GM18907 (cell line): ENCODE results near the gene RILPL1.
"Not testable (repeated sequence)": the region's sequence is repeated elsewhere in the genome, so short reads cannot be mapped to it uniquely, and the experiment has no call there.

Experiments
- ATAC-seq: cut with Tn5 transposase; IDR thresholded peaks from one replicate; pipeline ENCODE4 v1.9.1; 2021; ENCODE audit warnings: mild to moderate bottlenecking, moderate library complexity; ENCODE audit not compliant: unreplicated experiment

The RILPL1 gene, protein sequence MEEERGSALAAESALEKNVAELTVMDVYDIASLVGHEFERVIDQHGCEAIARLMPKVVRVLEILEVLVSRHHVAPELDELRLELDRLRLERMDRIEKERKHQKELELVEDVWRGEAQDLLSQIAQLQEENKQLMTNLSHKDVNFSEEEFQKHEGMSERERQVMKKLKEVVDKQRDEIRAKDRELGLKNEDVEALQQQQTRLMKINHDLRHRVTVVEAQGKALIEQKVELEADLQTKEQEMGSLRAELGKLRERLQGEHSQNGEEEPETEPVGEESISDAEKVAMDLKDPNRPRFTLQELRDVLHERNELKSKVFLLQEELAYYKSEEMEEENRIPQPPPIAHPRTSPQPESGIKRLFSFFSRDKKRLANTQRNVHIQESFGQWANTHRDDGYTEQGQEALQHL

DNA sequence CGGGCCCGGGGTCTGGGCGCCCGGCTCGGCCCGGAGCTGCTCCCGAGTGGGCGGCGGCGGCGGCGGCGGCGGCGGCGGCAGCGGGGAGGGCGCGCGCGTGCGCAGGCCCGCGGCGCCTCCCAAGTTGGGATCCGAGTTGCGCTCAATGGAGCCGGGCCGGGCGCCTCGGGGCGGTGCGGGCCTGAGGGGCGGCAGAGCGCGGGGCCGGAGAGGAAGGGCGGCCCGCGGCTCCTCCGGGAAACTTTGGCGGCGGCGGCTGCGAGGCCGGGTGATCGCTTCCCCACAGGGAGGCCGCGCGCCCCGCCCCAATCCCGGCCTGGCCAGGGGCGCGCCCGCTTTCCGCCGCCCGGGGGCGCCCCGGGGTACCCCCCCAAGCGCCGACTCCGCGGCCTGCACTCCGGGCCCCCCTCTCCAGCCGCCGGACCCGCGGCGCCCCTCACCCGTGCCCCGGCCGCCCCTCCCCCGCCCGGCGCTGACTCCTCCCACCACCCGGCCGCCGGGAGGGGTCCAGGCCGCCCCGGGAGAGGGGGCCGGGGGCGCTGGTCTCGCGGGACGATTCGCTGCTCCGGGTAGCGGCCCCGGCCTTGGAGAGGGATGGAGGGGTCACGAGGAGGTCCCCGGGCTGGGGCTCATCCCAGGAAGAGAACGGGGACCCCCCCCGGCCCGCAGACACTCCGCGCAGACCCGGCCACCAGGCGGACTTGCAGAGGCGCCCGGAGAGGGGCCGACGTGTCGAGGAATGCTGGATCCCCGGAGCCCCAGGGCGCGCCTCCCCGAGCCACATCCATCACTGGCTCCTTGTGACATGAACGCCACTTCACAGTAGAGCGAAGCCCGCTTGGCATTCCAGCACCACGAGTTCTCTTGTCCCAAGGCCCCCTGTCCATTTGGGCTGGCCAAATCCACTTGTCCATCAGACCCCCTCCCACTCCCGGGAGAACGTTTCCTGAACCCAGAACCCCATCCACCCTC lies at the start of gene RILPL1:
TSS of gene RILPL1 (minus strand) at position 48 of the 972 bp plus-strand sequence. CDS start 237 bp downstream, outside the sequence.
- ATAC-seq = peak; percentile 46

DNA sequence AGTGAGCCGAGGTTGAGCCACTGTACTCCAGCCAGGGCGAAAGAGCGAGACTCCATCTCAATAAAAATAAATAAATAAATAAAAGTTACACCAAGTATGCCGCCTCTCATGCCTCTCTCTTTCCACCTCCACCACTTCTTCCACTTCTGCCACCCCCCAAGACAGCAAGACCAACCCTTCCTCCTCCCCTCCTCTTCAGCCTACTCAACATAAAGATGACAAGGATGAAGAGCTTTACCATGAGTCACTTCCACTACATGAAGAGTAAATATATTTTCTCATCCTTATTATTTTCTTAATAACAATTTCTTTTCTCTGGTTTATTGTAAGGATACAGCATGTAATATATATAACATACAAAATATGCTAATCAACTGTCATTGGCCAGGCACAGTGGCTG lies 47.3 kb upstream of the RILPL1 start:
- no peak for ATAC-seq

DNA sequence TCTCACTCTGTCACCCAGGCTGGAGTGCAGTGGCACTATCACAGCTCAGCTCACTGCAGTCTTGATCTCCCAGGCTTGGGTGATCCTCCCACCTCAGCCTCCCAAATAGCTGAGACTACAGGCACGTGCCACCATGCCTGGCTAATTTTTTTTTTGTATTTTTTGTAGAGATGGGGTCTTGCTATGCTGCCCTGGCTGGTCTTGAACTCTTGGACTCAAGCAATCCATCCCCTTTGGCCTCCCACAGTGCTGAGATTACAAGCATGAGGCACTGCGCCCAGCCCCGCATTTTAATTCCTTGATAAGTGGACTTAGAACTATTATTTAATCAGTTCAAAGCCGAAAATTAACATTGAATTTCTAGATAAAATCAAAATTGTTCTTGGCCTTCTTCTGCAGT lies 45.3 kb upstream of the RILPL1 start:
- not testable (repeated sequence) for ATAC-seq

DNA sequence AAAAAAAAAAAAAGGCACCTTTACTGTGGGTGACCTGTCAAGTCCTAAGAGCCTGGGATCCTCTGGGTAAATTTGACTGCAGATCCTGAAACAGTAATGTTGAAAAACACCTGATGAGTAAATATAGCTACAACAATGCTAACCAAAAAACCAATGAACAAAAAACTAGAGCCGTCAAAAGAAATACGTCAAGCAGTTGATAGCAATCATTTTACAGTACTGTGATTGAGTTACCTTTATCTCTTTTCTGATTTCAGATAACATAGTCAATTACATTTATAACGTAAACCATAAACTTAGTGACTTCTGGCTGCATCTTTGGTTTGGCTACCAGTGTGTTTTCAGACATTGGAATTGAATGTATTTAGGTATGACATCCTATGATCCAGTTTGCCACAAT lies 44.7 kb upstream of the RILPL1 start:
- ATAC-seq = no peak

DNA sequence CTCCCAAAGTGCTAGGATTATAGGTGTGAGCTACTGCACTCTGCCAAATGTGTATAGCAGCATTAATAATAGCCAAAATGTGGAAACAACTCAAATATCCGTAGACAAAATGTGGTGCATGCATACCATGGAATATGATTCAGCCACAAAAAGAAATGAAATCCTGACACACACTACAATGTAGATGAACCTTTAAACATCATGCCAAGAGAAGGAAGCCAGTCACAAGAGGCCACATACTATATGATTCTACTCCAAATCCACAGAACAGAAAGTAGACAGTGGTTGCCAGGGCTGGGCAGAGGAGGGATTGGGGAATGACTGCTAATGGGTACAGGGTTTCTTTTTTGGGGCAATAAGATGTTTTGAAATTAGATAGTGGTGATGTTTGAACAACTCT lies 43.1 kb upstream of the RILPL1 start:
- no peak for ATAC-seq

DNA sequence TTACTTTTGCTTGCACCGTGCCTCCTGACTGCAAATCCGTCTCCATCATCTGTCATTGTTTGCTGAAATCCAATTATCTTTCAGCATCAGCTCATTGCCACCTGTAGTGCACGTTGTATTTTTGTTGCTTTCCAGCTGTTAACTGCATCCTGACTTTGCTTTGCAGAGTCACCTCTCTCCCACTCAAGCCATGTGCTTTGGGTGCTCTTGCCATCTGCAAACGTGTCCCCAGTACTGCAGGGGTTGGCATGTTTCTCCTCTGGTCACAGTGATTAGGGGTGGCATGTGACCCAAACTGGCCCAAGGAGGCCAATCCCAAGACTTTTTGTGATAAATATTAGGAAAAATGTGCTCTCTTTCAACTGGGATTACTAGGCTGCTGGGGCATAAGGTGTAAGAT lies 40.4 kb upstream of the RILPL1 start:
- no peak for ATAC-seq

DNA sequence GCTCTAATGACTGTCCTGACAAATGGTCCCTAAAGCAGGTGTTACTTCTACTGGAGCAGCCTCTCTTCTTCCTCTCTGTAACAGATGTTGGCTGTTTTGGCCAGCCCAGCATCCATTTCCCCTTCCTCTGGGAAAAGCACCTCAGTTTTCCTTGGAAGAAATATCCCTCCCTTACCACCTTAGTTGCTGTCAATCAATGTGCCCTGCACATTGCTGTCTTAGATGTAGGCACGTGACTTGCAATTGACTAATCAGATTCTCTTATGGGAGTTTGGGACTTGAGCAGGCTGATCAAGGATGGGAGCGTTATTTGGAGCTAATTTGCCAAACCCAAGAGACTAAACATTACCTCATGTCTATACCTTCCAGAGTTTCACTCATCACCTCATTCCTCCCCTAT lies 38.9 kb upstream of the RILPL1 start:
- no peak for ATAC-seq

DNA sequence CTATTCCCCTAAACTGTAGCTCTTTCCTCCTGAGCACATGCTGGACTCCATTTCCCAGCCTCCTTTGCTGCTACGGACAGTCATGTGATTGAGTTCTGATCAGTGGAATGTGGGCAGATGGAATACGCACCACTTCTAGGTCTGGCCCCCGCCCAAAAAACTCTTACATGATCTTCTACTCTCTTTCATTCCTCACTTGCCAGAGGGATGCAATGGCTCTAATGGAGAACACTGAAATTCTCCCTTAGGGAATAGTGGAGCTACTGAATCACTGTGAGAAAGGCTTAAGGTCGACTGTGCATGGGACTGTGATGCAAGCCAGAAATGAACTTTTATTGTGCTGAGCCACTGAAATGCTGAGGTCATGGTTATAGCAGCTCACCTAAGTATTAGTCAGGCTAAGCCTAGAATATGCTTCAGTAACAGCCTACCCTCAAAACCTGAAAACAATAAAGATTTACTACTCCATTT lies 37.9 kb upstream of the RILPL1 start:
- ATAC-seq = no peak

DNA sequence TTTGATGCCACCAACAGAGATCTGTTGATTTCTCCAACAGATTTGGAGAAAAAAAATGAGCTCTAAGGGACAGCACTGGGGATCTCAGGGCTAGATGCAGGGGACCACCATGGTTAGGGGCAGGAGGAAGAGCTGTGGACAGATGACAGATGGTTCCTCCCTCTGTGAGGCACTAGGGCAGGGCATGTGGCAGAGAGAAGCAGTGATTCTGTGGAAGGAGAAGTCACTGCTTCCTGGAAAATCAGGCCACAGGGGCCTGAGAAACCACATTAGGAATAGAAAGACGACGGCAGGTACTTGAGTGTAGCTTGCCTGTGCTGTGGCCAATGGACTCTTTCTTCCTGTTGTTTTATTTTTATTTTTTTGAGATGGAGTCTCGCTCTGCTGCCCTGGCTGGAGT lies 25.9 kb upstream of the RILPL1 start:
- no peak for ATAC-seq

DNA sequence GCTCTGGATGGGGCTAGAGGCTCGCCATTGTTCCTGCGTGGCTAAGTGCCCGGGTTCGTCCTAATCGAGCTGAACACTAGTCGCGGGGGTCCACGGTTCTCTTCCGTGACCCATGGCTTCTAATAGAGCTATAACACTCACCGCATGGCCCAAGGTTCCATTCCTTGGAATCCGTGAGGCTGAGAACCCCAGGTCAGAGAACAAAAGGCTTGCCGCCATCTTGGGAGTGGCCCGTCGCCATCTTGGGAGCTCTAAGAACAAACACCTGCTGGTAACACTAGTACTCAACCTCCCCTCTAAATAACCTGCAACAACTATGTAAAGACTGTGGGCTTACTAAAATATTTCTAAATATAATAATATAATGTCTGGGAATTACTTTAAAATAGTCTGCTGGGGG lies 25.0 kb upstream of the RILPL1 start:
- not testable (repeated sequence) for ATAC-seq

DNA sequence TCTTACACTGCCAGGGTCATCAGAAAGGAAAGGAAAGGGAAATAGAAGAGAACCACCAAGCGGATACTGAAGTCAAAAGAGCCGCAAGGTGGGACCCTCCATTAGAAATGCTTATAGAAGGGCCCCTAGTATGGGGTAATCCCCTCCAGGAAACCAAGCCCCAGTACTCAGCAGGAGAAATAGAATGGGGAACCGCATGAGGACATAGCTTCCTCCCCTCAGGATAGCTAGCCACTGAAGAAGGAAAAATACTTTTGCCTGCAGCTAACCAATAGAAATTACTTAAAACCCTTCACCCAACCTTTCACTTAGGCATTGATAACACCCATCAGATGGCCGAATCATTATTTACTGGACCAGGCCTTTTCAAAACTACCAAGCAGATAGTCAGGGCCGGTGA lies 21.3 kb upstream of the RILPL1 start:
- not testable (repeated sequence) for ATAC-seq

DNA sequence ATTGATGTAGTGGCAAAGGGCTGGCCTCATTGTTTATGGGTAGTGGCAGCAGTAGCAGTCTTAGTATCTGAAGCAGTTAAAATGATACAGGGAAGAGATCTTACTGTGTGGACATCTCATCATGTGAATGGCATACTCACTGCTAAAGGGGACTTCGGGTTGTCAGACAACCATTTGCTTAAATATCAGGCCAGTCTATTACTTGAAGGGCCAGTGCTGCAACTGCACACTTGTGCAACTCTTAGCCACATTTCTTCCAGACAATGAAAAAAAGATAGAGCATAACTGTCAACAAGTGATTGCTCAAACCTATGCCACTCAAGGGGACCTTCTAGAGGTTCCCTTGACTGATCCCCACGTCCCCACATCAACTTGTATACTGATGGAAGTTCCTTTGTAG lies 20.6 kb upstream of the RILPL1 start:
- not testable (repeated sequence) for ATAC-seq

DNA sequence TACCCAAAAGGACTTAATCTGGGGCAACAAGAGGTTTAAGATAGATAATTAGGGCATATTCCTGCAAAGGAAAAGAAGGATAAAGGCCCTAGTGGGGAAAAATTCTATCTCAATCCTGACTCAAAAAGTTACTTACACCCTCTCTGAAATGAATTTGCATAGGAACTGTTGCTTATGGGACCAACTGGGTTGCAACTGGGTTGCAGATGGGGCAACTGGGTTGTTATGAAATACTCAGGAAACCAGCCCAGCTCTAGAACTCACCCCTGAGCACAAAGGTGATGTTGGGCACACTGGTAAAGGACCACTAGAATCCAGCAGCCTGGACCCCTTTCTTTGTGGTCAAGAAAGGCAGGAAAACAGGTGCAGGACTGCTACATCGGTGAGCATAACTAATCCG lies 17.2 kb upstream of the RILPL1 start:
- no peak for ATAC-seq

DNA sequence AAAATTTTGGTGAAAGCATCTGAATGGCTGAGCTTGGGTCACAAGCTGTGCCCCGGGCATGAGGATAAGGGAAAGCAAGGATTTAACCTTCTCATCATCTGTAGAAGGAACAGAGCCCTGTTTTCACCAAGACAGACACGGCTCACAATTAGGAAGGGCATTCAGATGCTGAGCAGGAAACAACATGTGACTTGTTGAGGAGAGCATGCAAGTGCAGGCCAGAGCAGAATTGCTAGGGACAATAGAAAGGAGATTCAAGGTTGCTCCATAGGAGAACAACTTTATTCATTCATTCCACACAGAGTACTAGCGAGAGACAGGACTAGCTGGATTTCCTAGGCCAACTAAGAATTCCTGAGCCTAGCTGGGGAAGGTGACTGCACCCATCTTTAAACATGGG lies 14.6 kb upstream of the RILPL1 start:
- ATAC-seq = no peak

DNA sequence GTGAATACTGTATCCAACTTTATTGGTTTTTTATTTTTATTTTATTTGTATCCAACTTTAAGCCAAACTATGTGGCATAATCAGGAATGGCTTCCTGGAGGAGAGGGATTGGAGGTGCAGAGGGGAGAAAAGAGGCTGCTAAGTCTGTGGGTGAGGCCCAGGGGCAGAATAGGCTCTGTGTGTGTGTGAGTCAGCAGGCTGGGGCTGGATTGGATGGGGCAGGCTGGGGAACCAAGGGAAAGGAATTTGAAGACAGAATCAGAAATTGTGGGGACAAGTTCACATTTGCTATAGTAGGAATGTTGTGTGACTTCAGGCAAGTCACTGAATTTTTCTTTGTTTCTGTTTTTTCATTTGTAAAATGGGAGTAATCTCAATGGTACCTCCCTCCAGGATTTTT lies 12.8 kb upstream of the RILPL1 start:
- ATAC-seq = no peak

DNA sequence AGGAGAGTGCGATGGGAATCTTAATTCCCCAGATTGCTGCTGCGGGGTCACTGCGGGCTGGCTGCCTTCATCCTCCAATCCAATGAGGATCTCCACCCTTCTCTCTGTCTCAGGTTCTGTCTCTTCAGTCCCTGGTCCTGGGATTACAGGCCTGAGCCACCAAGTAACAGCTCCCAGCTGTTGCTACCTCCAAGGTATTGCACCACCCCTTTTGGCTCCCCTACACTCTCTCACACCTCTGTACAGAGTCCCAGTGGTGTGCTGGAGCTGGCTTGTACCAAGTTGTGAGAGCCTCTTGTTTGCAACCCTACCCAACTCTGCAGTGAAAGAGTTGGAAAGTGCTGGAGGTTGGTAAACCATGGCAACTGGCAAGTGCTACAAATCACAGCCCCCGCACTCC lies 10.0 kb upstream of the RILPL1 start:
- ATAC-seq = no peak

DNA sequence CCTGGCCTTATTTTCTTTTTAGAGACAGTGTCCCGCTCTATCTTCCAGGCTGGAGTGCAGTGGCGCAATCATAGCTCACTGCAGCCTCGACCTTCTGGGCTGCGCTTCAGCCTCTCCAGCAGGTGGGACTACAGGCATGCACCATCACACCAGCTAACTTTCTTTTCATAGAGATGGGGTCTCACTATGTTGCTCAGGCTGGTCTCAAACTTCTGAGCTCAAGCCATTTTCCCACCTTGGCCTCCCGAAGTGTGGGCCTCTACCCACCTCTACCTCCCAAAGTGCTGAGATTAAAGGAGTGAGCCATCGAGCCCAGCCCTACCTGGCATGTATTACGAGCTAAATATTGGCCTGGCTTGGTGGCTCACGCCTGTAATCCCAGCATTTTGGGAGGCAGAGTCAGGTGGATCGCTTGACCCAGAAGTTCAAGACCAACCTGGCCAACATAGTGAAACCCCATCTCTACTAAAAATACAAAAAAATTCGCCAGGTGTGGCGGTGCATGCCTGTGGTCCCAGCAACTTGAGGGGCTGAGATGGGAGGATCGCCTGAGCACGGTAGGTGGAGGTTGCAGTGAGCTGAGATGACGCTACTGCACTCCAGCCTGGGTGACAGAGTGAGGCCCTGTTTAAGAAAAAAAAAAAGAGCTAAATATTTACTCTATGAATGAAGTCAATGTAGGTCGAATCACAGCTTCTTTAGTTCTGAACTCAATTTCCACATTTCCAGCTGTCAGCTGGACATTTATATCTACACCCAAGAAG lies 7.6 kb upstream of the RILPL1 start:
- ATAC-seq = no peak

DNA sequence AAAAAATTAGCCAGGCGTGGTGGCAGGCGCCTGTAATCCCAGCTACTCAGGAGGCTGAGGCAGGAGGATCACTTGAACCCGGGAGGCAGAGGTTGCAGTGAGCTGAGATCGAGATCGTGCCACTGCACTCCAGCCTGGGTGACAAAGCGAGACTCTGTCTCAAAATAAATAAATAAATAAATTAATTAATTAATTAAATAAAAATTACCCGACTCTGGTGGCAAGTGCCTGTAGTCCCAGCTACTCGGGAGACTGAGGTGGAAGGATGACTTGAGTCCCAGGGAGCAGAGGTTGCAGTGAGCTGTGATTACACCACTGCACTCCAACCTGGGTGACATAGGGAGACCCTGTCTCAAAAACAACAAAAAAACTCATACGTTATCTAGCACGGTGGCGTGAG lies 2.4 kb upstream of the RILPL1 start:
- ATAC-seq = not testable (repeated sequence)

DNA sequence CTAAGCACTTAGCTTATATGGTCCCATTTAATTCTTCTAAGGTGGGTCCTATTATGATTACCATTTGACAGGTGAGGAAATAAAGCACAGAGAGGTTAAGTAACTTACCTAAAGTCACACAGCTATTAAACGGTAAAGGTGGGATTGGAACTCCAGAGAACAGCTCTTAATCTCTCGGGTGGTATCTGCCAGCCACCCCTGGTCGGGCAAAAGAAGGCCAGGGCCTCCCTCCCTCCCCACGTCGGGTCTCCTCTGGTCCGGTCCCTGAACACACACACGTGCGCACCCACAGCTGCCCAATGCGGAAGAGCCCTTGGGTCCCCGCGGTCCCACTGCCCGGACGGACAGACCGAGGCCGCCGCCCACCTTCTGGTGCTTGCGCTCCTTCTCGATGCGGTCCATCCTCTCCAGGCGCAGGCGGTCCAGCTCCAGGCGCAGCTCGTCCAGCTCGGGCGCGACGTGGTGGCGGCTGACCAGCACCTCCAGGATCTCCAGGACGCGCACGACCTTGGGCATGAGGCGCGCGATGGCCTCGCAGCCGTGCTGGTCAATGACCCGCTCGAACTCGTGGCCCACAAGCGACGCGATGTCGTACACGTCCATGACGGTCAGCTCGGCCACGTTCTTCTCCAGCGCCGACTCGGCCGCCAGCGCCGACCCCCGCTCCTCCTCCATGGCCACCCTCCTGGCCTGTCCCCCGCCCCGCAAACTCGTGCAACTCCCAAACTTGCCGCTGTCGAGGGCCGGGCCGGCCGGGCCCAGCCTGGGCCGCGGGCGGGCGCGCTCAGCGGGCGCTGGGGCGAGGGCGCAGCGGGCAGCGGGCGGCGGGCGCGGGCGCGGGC lies 490 bp downstream of the RILPL1 start:
- no peak for ATAC-seq

DNA sequence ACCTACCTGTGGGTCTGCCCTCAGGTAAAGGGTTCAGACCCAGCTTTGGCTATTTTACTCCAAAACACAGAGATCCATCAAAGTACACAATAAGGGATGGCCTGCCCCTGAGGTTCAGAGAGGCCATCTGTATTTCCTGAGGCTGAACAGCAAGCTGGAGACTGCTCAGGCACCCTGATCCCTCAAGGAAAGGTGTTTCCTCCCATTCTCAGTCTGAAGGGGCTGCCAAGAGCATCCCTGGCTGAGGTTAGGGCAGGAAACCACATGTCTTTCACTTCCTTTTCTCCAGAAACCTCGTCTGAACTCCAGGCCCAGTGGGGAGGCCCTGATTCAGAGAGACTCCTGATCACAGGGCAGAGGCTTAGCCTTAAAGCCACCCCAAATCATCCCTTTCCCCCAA lies 1.5 kb downstream of the RILPL1 start:
- ATAC-seq = no peak
